Fibroblast of villous mesenchyme (primary cell): ENCODE data around the gene NTRK3. TPM values are rescaled to one million over a fixed set of nuclear protein-coding genes. Genes with fewer than 3 reads are reported as not detected.
A peak's percentile ranks its signal among the peaks of the same experiment; 100 is the strongest.

ENCODE experiments used
- DNase-seq: peaks from one replicate; pipeline ENCODE4 v3.0.0-alpha.2; 2010; ENCODE audit warnings: low read depth
- H3K4me3 ChIP-seq: 2 replicates; pipeline ENCODE4 v1.5.1; 2011; ENCODE audit warnings: low read depth, mild to moderate bottlenecking, low read length
- CTCF ChIP-seq: IDR thresholded peaks from 2 replicates; pipeline ENCODE4 v1.5.1; 2012; ENCODE audit warnings: low read depth, mild to moderate bottlenecking, low read length; ENCODE audit not compliant: insufficient read depth
- total RNA-seq: library from RNA; depleted of rRNA; stranded (reverse); fragments of >200 nt; gene quantifications from 2 replicates; pipeline ENCODE4 v1.2.3, GENCODE V29; 2012

The NTRK3 gene
- total RNA-seq, 1 donor, result not detected

- peak; percentile 46 for DNase-seq
- H3K4me3 ChIP-seq, result no peak overlapping the region
- TF ChIP-seq CTCF, result peak; percentile 89
Observed at GRCh38 chr15:88274553-88275460, 18.3 kb upstream of the NTRK3 start.

- no peak for DNase-seq
- no peak overlapping the region for H3K4me3 ChIP-seq
- no peak for TF ChIP-seq CTCF
Observed at GRCh38 chr15:88272421-88272820, 15.9 kb upstream of the NTRK3 start.

GRCh38 chr15:88269356-88270062 is 13.0 kb upstream of the NTRK3 start:
- no peak for TF ChIP-seq CTCF
- DNase-seq, result no peak
- H3K4me3 ChIP-seq, result no peak overlapping the region

- no peak for DNase-seq
- no peak overlapping the region for H3K4me3 ChIP-seq
- no peak for TF ChIP-seq CTCF
Observed at GRCh38 chr15:88267720-88268119, 11.2 kb upstream of the NTRK3 start.

GRCh38 chr15:88266170-88266569 is 9.6 kb upstream of the NTRK3 start:
- no peak for TF ChIP-seq CTCF
- no peak for DNase-seq

GRCh38 chr15:88264622-88265021 is 8.1 kb upstream of the NTRK3 start:
- TF ChIP-seq CTCF, result no peak
- no peak overlapping the region for H3K4me3 ChIP-seq
- DNase-seq, result no peak

More at GRCh38 chr15:88266170-88266569, 9.6 kb upstream of the NTRK3 start:
- no peak overlapping the region for H3K4me3 ChIP-seq
